HAP-1 (cell line): ENCODE measurements around the gene KRT39.

Experiments used
- DNase-seq, 2 experiments: peaks; one replicate each; pipeline ENCODE4 v3.0.0-alpha.2; 2016 to 2020; ENCODE audit warnings: low spot score in 2 of 2
- H3K27me3 ChIP-seq: fragments of 250-450 bp; sonication (Bioruptor Pico); 2 replicates; pipeline ENCODE4 v1.5.1; 2020; ENCODE audit warnings: low read depth, mild to moderate bottlenecking, moderate library complexity
- H3K36me3 ChIP-seq: fragments of 250-450 bp; sonication (Bioruptor Pico); replicated peaks from 2 replicates; pipeline ENCODE4 v1.5.1; 2020; ENCODE audit warnings: mild to moderate bottlenecking
- H3K4me1 ChIP-seq: fragments of 250-450 bp; sonication (Bioruptor Pico); 2 replicates; pipeline ENCODE4 v1.5.1; 2020; ENCODE audit warnings: mild to moderate bottlenecking
- H3K4me3 ChIP-seq: fragments of 250-450 bp; sonication (Bioruptor Pico); 2 replicates; pipeline ENCODE4 v1.5.1; 2020; ENCODE audit warnings: mild to moderate bottlenecking, moderate library complexity
- H3K9me3 ChIP-seq: fragments of 250-450 bp; sonication (Bioruptor Pico); 2 replicates; pipeline ENCODE4 v1.5.1; 2020; ENCODE audit warnings: mild to moderate bottlenecking, moderate library complexity
- in situ Hi-C: fragments of 300-500 bp; cut with MboI; formaldehyde crosslinking; loops from 3 replicates; pipeline ENCODE4 v1.14.3; 2020; ENCODE audit warnings: low sequenced_read_pairs, inconsistent platforms, mixed read lengths

The KRT39 gene

DNA sequence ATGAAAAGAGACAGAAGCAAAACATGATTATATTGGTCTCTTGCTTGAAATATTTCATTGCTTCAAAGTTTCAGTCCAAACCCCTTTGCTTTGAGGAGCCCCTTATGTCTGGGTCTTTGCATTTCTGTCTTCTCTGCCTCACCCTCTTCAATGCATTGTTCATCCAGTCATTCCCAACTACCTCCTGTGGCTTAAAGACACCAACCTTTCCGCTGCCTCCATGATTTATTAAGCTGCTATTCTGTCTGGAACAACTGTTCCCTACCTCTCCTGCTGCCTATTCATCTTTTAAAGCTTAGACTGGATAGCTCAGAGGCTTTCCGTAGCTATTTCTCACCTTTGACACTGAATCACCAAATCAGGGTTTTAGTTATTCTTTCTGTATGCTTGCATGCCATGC lies 30.6 kb upstream of the KRT39 start:
- no peak for DNase-seq
- H3K4me1 ChIP-seq: no peaks in the 10 kb centered on the region
- H3K27me3 ChIP-seq: peaks cover 34% of the 10 kb centered on the region
- no peaks in the 10 kb centered on the region for H3K36me3 ChIP-seq
- H3K4me3 ChIP-seq: no peak overlapping the region
- H3K9me3 ChIP-seq: no peaks in the 10 kb centered on the region
- in situ Hi-C loops: no loop called here

DNA sequence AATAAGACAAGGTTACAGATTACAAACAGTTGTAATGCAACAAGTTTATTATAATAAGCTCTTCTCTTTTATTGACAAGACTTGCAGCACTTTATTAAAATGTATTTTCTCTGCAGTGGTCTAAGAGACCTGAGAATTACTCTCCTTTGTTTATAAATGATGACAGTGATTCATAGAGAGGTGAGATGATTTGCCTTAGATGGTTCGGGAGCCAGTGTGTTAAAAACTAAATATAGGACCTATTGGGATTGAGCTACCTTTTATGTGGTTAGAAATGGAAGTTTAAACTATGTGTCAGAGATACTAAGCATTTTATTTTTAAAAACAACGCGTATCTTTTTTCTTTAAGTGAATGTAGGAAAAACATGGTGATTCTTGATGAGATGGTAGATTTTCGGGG lies 30.1 kb upstream of the KRT39 start:
- in situ Hi-C loops: no loop called here
- H3K4me1 ChIP-seq: no peaks in the 10 kb centered on the region
- DNase-seq: no peak

DNA sequence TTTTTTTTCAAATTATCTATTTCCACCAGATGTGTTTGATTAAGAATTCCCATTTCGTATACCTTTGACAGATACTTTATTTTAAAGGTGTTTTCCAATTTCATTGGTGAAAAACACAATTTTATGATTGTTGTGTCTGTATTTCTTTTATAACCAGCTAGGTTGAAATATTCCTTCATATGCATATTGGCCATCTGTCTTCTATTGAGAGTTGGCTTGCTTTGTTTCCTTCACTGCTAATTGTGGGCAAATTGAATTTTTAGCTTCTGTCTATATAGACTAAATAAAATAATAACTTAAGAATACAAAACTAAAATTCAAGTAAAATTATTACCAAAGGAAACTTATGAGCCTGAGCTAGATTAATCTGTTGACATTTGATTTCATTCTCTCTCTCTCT lies 28.4 kb upstream of the KRT39 start:
- Histone ChIP-seq H3K4me1 (no peaks in the 10 kb centered on the region), H3K9me3 (no peaks in the 10 kb centered on the region; the same call in 1 of the 2 replicates), H3K36me3 (no peaks in the 10 kb centered on the region), H3K4me3 (no peak overlapping the region), H3K27me3 (peaks cover 27% of the 10 kb centered on the region)
- in situ Hi-C loops: no loop called here
- DNase-seq: no peak

More for the DNA sequence above, 30.1 kb upstream of the KRT39 start:
- Histone ChIP-seq H3K36me3 (no peaks in the 10 kb centered on the region), H3K27me3 (peaks cover 34% of the 10 kb centered on the region), H3K9me3 (no peaks in the 10 kb centered on the region), H3K4me3 (no peak overlapping the region)

DNA sequence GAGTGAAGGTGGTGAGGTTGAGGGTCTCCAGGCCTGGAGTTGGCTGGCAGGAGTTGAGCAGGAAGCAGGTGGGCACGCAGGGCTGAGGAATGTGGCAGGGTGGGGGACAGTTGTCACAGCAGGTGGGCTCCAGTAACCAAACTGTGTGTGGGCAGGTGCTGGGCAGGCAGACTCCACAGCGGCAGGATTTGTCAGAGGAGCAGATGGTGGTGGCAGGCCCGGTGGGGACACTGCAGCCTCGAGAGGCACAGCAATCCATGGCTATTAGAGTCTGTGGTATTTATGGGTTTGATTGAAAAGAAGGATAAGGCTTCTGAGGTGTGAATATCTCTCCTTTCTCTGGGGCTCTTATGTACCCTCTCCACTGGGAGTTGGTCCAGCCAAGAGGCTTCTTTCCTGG lies 27.1 kb upstream of the KRT39 start, which contains the start of gene KRTAP3-3:
TSS of gene KRTAP3-3 (minus strand) at position 326 of the 400 bp plus-strand sequence. CDS start at position 259, 67 bp downstream.
- Histone ChIP-seq H3K4me1 (no peaks in the 10 kb centered on the region), H3K36me3 (no peaks in the 10 kb centered on the region), H3K4me3 (no peak within 1 kb of the TSS), H3K27me3 (peaks cover 27% of the 10 kb centered on the region), H3K9me3 (no peaks in the 10 kb centered on the region; the same call in 1 of the 2 replicates)
- in situ Hi-C loops: no loop called here
- DNase-seq: no peak

DNA sequence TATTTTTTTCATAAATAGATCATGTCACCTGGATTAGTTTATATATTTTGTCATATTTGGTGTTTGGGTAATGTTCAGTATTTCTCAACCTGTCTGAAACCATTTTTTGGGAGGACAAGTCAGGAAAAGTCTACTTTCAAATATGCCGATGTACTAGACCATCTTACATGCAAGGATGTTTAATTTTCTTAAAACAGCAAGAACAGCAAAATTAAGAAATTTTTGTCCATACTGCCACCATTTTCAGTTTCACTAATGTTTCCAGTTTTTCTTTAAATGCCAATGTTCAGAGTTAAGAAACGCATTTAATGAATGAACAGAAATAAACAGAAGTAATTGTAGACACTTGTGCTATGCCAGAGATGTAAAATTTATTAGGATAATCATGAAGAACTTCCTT lies 26.3 kb upstream of the KRT39 start:
- in situ Hi-C loops: no loop called here
- H3K4me1 ChIP-seq: no peaks in the 10 kb centered on the region
- no peaks in the 10 kb centered on the region; the same call in 1 of the 2 replicates for H3K9me3 ChIP-seq
- H3K27me3 ChIP-seq: peaks cover 19% of the 10 kb centered on the region
- DNase-seq: no peak
- H3K36me3 ChIP-seq: no peaks in the 10 kb centered on the region
- H3K4me3 ChIP-seq: no peak overlapping the region

DNA sequence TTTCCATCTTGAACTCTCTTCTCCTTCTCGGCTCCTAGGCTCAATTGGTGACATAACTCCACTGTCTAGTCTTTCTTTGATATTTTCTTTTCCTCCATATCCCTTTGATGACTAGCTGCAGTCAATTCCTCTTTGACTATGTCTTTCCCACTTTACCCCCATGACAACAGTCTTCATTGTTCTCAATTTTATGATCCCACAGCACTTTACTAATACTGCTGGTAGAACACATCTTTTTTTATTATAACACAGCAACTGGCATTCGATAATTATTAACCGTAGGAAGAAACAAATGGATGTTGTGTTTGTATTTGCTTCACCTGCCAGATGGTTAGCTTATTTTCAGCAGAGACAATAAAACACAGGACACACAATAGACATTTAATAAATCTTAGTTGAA lies 25.9 kb upstream of the KRT39 start:
- no peak overlapping the region for H3K4me3 ChIP-seq
- no peaks in the 10 kb centered on the region for H3K4me1 ChIP-seq
- no peaks in the 10 kb centered on the region for H3K36me3 ChIP-seq
- no peak for DNase-seq
- peaks cover 15% of the 10 kb centered on the region for H3K27me3 ChIP-seq
- H3K9me3 ChIP-seq: no peaks in the 10 kb centered on the region; the same call in 1 of the 2 replicates
- in situ Hi-C loops: no loop called here

DNA sequence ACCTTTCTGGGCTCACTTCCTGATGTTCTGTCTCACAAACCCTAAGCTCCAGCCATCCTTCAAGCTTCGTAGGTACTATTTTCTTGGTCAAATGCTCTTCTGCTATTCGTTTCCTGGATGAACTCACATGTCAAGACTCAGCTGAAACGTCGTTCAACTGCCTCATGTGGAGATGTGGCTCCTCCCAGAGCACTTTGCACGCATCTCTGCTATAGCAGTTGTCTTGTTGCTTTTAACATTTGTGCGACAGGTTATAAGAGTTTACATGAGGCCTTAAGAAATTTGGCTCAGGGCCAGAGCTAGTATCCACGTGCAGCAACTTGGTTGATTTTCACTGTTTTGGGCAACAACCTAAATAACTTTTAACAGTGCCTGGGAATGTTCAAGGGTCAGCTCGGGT lies 20.2 kb upstream of the KRT39 start:
- no peaks in the 10 kb centered on the region; the same call in 1 of the 2 replicates for H3K4me1 ChIP-seq
- H3K9me3 ChIP-seq: no peaks in the 10 kb centered on the region; the same call in 1 of the 2 replicates
- no peaks in the 10 kb centered on the region for H3K36me3 ChIP-seq
- peaks cover 19% of the 10 kb centered on the region for H3K27me3 ChIP-seq
- no peak for DNase-seq
- in situ Hi-C loops: no loop called here
- no peak overlapping the region for H3K4me3 ChIP-seq

DNA sequence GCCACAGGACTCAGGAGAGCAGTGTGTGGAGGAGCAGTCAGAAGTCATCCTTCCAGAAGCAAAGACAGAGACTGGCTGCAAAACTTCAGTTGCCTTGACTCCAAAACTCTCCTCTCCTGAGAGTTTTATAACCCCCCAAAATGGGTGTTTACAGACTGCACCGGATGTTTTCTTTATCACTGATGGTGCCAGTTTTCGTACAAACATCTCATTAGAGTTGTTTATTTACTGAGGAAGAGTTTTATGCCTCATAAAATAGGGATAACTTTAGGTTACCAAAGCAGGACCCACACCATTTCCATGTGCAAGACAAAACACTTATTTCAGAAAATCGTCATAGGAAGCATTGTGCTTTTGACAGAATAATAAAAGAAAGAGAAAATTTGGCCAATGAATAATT lies 17.5 kb upstream of the KRT39 start, which contains the start of gene KRT40:
TSS of gene KRT40 (minus strand) at position 101 of the 400 bp plus-strand sequence. CDS start at position 48, 53 bp downstream.
- H3K9me3 ChIP-seq: no peaks in the 10 kb centered on the region
- DNase-seq: no peak
- H3K4me1 ChIP-seq: no peaks in the 10 kb centered on the region; the same call in 1 of the 2 replicates
- peaks cover 17% of the 10 kb centered on the region for H3K27me3 ChIP-seq
- H3K4me3 ChIP-seq: no peak within 1 kb of the TSS
- H3K36me3 ChIP-seq: no peaks in the 10 kb centered on the region
- in situ Hi-C loops: no loop called here

DNA sequence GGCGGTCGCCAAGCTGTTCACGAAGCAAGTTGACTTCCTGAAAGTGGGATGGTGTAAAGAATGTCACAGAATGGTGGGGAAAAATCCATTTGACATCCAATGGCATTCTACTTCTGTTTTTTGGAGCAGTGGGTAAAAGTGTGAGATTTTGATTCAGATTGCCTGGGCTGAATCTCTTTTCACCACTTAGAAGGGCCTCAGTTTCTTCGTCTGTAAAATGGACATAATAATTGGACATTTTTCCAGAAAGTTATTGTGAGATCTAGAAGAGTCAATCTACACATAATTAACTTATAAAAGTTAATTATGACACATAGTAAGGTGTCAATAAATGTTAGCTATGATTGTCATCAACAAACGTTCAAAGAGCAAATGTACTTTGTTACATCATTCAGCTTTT lies 14.4 kb upstream of the KRT39 start:
- H3K4me3 ChIP-seq: no peak overlapping the region
- H3K27me3 ChIP-seq: peaks cover 16% of the 10 kb centered on the region
- in situ Hi-C loops: no loop called here
- no peaks in the 10 kb centered on the region for H3K4me1 ChIP-seq
- no peaks in the 10 kb centered on the region for H3K9me3 ChIP-seq
- DNase-seq: no peak
- no peaks in the 10 kb centered on the region for H3K36me3 ChIP-seq

DNA sequence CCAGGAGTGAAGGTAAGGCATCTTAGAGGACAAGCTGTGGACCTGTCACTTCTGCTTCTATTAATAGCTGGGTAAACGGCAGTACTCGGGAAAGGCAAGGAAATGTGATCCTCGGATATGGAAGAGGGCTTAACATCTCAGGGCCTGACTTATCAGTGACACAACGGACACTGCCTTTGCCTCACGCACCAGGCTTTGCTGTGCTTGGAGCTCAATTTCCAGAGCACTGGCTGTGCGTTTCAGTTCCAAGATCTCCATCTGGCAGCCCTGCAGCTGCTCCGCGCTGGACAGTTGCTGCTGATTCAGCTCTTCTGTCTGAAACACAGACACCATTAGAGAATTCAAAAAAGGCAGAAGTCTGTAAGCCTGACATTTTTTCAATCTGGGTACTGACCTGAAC lies 13.8 kb upstream of the KRT39 start:
- H3K4me3 ChIP-seq: no peak overlapping the region
- DNase-seq: no peak
- H3K4me1 ChIP-seq: no peaks in the 10 kb centered on the region
- no peaks in the 10 kb centered on the region for H3K36me3 ChIP-seq
- in situ Hi-C loops: no loop called here
- peaks cover 17% of the 10 kb centered on the region for H3K27me3 ChIP-seq
- no peaks in the 10 kb centered on the region for H3K9me3 ChIP-seq

DNA sequence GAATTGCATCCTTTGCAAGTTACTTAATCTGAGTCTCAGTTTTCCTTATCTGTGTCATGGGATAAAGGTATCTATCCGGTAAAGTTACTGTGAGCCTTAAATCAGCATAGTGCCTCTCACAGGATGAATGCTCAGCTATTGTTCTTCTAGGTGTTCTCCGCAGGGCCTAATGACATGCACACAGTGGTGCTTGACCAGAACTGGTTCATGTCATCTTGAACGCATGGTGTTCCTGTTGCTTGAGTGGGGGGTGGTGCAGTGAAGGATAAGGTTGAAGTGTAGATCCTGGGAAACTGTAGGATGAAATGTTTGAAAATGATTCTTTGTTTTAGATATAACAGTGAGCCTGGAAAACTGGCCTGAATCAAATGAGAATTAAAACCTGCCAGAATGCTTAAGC lies 13.4 kb upstream of the KRT39 start:
- in situ Hi-C loops: no loop called here
- H3K9me3 ChIP-seq: no peaks in the 10 kb centered on the region
- no peaks in the 10 kb centered on the region for H3K4me1 ChIP-seq
- DNase-seq: no peak
- no peaks in the 10 kb centered on the region for H3K36me3 ChIP-seq
- H3K27me3 ChIP-seq: peaks cover 21% of the 10 kb centered on the region
- H3K4me3 ChIP-seq: no peak overlapping the region

DNA sequence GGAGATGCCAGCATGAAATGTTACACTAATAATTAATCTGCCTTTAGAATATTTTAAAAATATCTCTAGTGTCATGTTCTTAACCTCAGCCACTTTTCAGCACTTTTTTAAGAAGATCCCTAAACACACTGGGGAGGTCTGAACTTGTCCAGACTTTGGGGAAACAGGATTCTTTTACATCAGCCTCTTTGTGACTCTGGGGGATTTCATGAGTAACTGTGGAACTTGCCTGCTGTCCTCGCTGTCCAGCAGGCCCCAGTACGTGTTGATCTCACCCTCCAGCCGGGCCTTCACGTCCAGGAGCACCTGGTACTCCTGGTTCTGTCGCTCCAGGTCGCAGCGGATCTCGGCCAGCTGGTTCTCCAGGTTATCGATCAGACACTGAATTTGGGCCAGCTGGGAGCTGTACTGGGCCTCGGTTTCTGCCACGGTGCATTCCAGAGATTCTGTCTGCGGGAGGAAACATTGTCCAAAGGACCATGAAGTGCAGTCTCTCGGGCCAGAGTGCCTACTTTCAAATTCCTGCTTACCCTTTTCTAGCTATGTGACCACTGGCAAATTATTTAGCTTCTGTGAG lies 11.9 kb upstream of the KRT39 start:
- no peak for DNase-seq
- H3K27me3 ChIP-seq: peaks cover 11% of the 10 kb centered on the region
- no peaks in the 10 kb centered on the region for H3K4me1 ChIP-seq
- in situ Hi-C loops: no loop called here
- no peaks in the 10 kb centered on the region for H3K9me3 ChIP-seq
- no peak overlapping the region for H3K4me3 ChIP-seq
- H3K36me3 ChIP-seq: no peaks in the 10 kb centered on the region

DNA sequence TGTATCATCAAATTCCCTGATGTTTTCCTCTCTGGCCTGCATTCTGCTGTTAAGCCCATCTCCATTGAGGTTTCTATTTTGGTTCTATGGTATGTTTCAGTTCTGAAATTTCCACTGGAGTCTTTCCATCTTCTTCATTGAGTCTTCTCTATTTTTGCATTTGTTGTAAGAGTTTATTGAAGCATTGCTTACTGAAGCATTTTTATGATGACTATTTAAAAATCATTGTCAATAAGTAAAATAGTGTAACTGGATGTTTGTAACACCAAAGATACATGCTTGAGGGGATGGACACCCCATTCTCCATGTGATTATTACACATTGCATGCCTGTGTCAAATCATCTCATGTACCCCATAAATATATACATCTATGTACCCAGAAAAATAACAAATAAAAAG lies 8.8 kb upstream of the KRT39 start:
- no peaks in the 10 kb centered on the region for H3K36me3 ChIP-seq
- H3K4me1 ChIP-seq: no peaks in the 10 kb centered on the region
- no peaks in the 10 kb centered on the region for H3K9me3 ChIP-seq
- H3K27me3 ChIP-seq: peaks cover 11% of the 10 kb centered on the region
- no peak for DNase-seq
- in situ Hi-C loops: no loop called here
- H3K4me3 ChIP-seq: no peak overlapping the region

DNA sequence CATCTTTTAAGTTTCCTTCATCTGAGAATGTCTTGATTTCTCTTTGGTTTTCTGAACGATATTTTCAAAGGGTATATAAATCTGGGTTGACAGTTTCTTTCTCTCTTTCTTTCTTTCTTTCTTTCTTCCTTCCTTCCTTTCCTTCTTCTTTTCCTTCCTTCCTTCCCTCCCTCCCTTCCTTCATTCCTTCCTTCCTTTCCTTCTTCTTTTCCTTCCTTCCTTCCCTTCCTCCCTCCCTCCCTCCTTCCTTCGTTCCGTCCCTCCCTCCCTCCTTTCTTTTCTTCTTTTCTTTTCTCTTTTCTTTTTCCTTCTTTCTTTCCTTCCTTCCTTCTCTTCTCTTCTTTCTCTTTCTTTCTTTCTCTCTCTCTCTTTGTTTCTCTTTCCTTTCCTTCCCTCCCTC lies 7.6 kb upstream of the KRT39 start:
- Histone ChIP-seq H3K36me3 (no peaks in the 10 kb centered on the region), H3K27me3 (peaks cover 11% of the 10 kb centered on the region), H3K4me3 (no peak overlapping the region), H3K4me1 (no peaks in the 10 kb centered on the region), H3K9me3 (no peaks in the 10 kb centered on the region)
- no peak for DNase-seq
- in situ Hi-C loops: no loop called here

DNA sequence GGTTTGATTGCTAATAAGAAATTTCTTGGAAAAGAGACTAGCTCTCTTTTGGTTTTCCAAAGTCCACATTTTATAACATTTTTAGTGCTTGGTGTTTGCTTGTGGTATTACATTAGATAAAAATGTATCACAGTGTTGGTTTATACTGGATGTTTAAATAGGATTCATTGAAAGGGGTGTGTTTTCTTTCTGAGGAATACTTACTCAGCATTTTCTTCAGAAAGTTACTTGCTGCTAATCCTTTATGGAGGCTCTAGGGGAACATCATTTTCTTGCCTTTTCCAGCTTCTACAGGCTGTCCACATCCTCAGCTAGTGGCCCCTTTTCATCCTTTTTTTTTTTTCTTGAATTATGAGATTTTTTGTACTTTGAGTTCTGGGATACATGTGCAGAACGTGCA lies 834 bp upstream of the KRT39 start:
- in situ Hi-C loops: no loop called here
- Histone ChIP-seq H3K4me3 (no peak overlapping the region), H3K4me1 (no peaks in the 10 kb centered on the region), H3K36me3 (no peaks in the 10 kb centered on the region), H3K27me3 (peaks cover 9% of the 10 kb centered on the region), H3K9me3 (no peaks in the 10 kb centered on the region)
- DNase-seq: no peak
